RPMI8226 (cell line): Measurements from ENCODE around the gene CLMP.
"Not testable (repeated sequence)": the region's sequence is repeated elsewhere in the genome, so short reads cannot be mapped to it uniquely, and the experiment has no call there.

Experiments used
- DNase-seq: peaks from one replicate; pipeline ENCODE4 v3.0.0-alpha.2; 2015

CLMP gene

DNA sequence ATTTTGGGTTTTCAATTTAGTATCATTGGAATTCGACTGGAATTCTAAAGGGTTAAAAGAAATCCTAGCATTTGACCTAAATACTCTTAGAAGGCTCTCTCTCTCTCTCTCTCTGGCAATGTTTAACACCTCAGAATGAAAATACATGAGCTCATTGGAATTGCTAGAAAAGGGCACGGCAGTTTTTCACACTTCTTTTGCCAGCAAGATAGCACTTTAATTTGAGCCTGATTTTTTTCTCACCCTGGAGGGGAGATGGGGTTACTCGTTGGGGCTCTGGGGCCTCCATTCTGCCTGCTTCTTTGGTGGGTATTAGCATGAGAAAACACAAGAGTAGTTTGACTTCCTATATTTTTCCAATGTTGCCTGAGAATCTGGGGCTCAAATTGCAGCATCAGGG lies 22.8 kb upstream of the CLMP start:
- no peak for DNase-seq

DNA sequence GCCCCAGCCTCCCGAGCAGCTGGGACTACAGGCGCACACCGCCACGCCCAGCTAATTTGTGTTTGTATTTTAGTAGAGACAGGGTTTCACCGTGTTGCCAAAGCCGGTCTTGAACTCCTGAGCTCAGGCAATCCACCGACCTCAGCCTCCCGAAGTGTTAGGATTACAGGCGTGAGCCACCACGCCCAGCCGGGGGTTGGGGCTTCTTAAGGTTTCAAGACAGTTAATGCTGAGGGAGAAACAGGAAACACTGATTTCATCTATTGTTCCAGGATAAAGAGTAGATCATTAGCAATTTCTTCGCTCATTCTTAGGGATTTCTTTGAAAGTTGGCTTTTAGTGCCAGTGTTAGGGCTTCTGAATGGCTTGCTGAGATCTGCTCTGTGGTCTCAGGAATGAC lies 21.2 kb upstream of the CLMP start:
- no peak for DNase-seq

DNA sequence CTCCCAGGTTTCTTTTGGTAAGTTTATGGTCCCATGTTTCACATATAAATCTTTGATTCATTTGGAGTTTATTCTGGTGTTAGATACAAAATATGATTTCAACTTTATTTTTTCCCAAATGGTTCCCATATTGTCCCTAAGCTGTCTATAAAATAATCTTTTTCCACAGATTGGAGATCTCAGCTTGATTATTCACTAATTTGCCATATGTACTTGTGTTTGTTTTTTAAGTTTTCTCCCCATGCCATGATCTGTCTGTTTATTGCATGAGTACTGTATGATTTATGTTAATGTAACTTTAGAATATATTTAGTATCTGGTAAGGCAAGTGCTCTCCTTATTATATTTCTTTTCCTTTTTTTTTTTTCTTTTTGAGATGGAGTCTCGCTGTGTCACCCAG lies 19.9 kb upstream of the CLMP start:
- no peak for DNase-seq

DNA sequence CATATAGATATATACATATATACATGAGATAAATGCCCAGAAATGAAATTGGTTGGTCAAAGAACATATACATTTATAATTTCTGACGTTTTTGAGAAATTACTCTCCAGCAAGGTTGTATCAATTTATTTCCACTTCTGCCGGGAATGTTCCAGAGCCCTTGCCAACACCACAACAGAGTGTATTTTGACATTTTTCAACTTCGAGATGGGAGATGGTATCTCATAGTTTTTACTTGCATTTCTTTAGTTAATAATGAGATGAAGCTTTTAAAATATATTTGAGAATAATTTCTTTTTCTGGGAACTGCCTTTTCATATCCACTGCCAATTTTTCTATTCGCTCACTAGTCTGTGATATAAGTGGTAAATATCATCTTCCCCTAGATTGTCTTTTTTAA lies 19.3 kb upstream of the CLMP start:
- no peak for DNase-seq

DNA sequence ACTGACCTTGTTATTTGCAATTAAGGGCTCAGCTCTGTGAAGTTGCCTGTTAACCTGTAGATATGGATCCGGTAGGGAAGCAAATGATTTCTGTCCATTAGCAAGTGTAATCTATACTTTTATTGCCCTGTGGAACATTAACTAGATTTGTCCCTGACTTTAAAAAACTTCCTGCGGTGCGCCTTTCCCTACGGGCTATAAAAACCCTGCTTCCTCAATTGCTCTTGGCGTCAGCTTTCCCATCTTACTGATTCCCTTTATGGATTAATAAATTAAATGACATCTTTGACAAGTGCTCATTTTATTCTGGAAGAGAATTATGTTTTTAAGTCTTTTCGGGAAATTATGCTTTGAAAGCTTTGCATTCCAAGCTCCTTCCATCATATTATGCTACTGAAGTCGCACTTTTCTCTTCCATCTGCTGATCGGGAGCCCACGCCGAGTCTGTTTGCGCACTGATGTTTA lies 18.3 kb upstream of the CLMP start:
- no peak for DNase-seq

DNA sequence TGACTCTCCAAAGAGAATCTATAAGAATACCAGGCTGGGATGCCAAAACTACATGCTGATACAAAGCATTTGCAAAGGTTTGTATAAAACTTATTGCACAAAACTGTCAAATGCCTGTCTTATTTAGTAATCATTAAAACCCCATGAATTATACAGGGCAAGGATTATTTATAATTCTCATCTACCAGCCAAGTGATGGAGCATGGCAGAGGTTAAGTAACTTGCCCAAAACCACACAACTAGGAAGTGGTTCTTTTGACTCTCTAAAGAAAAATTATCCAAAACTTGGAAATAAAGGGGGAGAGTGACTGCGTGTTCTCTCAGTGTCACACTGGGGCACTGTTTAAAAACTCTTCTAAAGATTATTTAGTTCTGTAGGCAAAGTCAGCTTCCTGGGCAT lies 17.4 kb upstream of the CLMP start:
- DNase-seq: no peak

DNA sequence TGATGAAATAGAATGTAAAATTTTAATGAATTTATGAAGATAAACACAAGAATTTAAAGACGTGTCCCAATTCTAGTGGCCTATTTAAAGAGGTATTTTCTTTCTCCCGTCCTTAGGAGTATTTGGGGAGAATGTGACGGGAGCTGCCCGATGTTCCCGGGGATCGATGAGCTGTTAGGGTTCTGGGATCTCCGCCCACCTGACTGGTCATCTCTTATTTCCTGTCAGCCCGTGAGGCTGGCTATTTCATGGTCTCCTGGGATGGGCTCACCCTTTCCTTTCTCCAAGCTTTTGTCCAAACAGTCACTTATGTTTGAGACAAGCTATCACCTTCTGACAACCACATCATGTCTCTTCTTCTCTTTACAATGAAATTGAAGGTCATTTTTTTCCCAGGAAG lies 16.9 kb upstream of the CLMP start:
- DNase-seq: no peak

DNA sequence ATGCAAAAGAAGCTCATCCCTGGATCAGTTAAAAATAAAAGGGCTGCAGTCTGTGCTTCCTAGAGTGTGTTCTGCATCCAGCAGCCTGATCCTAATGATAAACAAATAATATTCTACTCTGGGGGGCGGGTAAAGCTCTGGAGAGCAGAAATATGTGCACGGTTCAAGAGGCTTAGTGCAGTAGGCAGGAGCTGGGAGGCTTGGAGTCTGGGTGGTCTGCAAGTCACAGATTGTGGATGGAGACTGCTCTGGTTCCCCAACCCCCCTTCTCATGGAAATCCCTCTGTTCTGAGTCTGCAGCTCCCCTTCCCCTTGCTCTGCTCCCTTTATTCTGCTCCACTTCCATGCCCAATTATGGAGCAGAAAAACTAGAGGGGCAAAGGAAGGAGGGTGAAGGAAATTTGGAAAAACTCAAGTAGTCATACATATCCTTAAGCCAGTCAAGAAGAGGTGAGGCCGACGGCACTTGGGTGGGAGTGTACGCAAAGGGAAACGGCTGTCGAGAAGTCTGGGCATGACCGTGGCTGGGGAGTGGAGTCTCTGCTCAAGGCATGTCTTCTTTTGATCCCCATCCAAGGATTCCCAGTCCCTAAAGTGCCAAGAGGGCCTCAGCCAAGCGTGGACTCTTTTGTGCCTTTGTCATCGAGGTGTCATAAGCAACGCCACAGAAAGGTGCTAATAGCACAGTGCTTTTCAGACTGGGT lies 16.3 kb upstream of the CLMP start:
- DNase-seq: no peak

DNA sequence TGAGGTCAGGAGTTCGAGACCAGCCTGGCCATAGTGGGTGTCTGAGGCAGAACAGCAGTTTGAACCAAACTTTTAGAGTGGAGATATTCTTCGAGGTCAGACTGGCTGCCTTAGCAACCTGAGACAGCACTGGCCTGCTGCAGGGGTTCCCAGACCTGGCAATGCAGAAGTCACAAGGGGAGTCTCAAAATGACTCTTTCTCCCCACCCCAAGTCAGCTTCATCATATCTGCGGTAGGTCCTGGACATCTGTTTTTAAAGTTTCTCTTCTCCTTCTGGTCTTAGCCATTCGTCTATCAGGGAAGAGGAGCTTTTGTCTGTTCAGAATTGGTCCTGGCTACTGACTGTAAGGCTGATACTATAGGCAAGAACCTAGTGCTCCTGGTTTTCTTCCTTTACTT lies 14.5 kb upstream of the CLMP start:
- no peak for DNase-seq

DNA sequence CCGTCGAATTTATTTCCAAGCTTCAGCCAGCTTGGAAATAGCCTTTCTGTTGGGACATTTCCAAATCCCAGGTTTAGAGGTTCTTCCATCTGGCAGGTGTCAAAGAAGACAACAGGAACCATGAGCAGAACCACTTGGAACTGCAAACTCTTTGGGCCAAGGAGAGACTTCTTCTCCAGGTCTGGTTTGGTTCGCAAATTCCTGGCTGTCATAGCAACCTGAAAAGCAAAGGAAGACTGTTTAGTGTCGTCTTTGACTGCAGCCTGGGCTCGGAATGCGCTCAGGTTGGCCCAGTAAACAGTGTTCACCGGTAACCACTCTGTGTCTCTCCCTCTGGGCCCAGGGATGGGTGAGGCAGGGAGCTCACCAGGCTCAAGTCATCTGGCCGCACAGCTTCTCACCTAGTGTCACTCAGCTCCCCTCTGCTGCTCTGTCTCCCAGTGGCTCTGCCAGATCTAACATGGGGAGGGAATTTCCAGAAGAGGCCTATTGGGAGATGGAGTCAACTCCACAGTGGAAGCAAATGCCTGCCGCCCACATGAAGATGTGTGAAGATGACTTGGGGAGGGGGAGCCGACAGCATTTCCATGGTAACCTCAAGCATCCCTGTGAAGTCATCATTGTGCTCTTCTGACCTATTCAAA lies 11.9 kb upstream of the CLMP start:
- DNase-seq: no peak

DNA sequence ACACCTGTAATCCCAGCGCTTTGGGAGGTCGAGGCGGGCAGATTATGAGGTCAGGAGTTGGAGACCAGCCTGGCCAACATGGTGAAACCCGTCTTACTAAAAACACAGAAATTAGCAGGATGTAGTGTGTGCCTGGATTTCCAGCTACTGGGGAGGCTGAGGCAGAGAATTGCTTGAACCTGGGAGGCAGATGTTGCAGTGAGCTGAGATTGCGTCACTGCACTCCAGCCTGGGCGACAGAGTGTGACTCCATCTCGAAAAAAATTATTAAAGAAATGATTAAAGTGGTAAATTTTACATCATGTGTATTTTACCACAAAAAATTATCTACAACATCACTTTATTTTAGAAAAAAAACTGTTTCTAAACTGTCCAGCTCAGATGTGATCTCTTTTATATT lies 11.0 kb upstream of the CLMP start:
- not testable (repeated sequence) for DNase-seq

DNA sequence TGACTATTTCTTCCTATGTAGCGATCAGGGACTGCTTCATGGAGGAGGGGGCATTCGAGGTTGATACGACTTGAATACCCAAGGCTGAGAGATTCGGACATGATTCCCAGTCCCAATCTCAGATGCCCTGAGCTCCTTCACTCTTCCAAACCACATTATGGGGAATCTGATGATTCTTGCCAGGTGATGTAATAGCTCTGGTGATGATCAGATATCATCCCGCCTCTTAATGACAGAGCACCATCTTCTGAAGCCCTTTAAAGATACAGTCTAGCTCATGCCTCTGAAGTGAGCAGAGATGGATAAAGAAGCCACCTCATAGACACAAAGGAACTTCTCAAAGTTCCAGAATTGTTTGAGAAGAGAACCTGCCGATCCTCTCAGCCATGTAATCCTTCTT lies 8.9 kb upstream of the CLMP start:
- DNase-seq: no peak

DNA sequence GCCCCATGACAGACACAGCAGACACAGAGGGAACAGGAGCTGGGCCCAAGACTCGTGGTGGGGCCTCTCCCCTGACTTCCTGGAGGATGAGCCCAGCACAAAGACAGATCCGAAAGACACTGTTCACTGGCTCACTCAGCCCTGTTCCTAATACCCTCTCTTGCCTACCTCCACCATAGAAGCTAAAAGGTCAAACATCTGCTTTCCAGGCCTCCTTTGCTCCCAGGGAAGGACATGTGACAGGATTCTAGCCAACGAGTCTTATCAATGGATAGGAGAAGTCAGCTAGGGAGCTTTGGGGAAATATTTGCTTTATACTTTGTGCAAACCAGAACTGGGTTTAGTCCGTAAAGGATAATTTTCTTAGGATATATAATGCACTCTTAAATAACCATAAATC lies 8.4 kb upstream of the CLMP start:
- no peak for DNase-seq

DNA sequence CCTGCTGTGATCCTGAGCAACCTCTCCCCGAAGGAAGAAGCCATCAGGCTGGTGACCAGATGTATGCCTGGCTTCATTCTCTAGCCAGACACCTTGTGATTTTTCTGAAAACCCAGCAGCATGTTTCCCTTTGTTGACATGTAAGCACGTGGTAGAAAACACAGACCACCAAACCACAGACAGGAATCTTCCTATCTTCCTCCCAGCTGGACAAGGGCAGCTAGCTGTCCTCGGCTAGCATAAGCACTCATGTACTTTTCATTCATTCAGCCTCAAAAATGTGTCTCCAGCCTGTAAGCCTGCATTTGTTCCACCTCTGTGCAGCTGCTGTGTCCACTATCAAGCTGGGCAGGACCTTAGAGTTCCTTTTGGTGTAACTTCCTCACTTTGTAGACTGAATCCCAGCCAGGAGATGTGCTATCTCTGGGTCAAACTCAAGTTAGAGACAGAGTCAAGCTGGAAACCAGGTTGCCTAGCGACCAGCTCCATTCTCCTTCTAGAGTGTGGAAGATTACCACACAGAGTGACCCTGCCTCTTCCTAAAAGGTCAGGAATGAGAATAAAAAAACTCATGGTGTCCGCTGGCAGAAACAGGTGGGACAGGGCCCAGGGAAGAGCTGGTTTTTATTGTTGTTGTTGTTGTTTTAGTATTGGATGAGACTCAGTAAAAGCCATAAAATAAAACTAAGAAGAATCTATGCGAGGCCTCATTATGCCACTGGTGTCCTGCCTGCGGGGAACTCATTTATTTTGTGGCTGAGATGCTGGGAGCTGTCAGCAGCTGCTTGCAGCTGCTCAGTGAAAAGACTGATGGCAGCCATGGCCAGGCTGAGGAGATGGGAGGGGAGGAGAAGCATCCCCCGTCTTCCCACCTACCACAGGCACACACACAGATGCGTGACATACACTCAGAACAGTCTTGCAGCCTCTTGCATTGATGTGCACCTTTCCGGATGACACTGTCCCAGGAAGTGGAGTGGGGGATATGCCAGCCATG lies 7.4 kb upstream of the CLMP start:
- no peak for DNase-seq

DNA sequence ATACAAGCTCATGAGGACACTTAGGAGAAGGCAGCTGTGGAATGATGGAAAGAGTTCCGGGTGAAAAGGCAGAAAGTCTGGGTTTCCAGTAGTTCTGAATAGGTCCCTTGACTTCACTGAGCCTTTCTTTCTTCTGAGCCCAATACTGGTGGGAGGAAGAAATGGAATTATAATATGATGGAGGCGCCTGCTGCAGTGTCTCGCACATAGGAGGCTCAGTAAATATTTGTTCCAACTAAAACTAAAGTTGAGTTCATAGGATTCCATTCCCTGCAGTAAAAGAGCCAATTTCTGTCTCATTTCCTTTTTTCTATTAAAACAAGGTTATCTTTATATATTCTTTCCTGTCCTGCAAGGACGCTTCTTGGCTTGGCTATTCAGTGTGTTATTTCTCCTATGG lies 5.2 kb upstream of the CLMP start:
- DNase-seq: no peak

DNA sequence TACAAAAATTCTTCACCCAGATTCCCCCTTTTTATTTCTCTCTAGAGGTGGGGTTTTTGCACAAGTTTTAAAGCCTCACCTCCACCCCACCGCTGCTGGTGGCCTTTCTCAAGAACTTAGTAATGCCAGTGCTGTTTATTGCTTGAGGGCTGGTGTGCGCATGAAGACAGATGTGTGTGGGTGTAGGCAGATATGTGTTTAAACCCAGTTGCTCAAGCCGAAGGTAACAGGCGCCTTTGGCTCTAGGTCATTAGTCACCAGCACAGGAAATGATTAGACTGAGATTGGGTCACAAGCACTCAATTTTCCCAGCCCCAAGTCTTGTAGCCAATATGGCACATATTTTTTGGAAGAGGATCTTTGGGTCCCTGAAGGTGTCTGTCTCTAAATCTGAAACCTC lies 2.7 kb upstream of the CLMP start:
- no peak for DNase-seq

DNA sequence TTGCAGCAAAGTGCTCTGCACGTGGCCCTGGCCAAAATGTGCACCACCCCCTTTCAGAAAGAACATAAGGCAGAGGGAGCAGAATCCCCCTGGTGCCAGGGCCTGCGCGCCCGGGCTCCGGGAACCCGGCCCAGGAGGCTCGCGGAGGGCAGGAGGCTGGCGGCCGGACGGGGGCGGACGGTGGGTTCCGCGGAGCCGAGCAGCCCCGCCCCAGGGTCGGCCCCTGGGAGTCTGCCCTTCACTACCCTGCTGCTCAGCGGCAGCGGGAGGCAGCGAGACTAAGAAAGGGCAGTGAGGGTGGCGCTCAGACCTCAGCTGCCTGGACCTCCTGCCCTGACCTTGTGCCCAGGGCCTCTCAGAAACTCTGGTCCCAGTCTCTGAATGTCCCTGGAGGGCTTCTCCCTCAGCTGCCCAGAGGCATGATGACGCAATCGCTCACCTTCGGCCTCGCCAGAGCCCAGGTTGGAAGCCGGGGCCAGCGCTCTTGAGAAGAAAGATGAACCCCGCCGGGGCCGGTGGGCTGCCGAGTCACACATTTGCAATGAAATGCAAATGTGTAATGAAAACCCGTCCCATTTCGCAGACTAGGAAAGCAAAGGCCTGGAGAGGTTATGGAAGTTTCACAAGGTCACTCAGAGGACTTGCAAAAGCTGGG lies 1.1 kb upstream of the CLMP start:
- DNase-seq: no peak

DNA sequence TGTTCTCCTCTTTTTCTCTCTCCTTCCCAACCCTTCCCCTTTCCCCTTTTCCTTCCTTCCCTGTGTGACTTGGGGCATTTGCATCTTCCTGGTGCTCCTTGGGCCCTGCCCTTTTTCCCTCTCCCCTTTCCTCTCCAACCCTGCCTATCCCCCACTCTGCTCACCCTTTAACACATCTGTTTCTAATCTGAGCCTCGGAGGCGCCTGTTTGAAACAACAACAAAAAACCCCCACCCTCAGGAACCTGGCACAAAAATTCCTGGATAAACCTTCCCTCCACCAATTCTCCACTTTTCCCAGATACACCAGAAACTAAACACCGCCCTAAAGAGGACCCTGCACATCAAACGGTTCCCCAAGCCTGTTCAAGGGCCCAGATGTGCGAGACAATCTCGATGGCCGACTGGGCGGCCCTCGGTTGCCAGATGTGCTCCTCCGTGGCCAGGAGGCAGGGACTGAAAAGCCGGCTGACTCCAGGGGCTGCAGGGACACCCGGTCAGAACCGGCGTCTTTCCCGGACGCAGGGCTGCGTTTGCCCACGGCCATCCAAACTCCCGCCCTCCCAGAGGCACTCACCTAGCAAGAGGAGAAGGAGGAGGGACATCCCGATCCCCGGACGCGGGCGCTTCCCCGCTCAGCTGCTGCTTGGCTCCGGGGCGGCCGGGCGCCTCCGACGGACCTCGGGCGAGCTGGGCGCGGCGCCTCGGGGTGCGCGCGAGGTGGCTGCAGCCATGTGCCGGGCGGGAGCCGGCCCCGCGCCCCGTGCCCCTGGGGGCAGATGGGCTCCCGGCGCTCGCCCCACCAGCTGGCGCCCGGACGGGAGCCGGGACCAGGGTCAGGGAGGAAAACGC lies 486 bp downstream of the CLMP start:
- DNase-seq: no peak

DNA sequence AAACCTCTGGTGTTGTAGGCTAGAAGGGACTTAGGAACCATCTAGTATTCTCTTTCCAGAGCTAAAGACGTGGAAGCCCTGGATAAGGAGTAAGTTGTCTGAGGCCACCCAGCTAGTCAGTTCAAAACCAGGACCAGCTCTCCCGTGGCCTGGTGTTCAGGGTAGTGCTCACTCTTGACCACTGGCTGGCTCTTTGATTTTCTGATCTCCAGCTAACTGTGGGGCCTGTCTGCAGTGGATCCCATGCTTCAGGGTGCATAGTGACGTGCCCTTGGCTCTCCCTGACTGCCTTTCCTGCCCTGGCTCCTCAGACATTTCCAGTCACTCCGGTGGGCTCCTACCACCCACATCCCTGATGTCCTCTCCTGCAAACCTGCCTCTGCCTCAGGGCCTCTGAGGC lies 1.3 kb downstream of the CLMP start:
- DNase-seq: no peak

DNA sequence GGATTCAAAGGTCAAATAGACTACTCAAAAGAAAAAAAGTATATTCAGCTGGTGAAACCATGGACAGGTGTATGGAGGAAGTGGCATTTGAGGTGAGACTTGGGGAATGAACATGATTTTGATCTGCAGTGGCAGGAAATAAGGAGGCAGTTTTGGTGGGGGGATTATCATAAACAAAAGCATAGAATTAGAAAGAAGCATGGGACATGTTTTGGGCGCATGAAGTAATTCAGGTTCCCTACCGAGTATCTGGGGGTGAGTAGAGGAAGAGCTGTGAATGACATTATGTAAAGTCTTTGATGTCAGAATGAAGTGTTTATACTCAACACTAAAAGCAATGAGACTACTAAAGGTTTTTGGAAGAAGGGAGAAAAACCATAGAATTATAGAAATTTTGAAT lies 3.1 kb downstream of the CLMP start:
- no peak for DNase-seq

DNA sequence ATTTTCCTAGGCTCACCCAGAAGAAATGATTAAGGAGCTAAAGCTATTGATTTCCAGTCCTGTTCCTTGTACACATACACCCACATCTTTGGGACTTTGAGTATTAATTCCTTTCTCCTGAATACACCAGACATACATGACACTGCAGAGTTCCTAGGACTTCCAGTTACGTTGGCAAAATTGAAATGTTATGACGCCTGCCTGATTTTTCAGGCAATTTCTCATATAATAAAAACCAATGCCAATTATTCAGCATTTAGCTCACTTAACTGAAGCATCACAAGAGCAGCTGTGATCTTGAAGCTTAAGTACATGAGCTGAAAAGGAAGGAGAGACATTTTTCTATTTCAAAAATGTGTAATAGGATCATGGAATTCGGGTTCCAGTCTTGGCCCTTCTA lies 4.5 kb downstream of the CLMP start:
- no peak for DNase-seq

DNA sequence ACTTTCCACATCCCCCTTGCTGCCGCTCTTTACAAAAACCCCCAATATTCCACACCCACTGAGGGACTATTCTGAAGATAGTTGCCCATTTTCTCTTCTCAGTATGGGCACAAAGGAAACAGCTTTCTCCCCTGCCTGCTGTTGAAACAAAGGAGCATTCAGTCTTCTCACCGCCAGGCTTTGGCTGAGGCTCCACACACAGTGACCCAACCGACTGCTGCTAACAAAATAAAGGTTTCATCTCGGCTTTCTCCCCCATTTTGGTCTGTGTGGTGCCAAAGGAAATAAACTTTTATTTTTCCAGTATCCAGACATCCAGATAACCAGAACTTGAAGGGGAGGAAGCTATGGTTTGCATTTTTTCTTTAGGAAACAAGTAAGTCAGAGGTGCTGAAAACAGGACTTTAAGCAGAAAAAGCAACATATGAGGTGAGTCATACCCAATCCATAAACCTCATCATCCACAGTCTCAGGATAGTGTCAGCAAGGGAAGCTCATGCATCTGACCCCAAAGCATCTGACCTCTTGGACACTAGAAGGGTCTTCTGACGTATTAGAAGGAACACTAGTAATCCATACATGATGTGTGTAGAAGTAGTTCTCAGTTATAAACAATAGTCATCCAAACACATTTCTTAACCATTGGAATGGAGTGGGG lies 6.4 kb downstream of the CLMP start:
- DNase-seq: no peak
